Measurements from ENCODE around the gene SLC19A2. TPM values are rescaled to one million over a fixed set of nuclear protein-coding genes. Genes with fewer than 3 reads are reported as not detected.

Gene SLC19A2
- total RNA-seq, 2 donors from 2014 or later: 10.6 to 18.7 TPM

- H3K36me3 ChIP-seq: no peaks in the 10 kb centered on the region
- no peak overlapping the region for H3K27ac ChIP-seq
- DNase-seq (ENCODE audit: low spot score): no peak
- H3K9me3 ChIP-seq: no peaks in the 10 kb centered on the region
- TF ChIP-seq POLR2AphosphoS5 (IDR thresholded peaks at IDR 0.05): no peak
- no peak for TF ChIP-seq POLR2A (IDR thresholded peaks at IDR 0.05)
- TF ChIP-seq CTCF (IDR thresholded peaks at IDR 0.05): no peak
- H3K27me3 ChIP-seq (replicated peaks; ENCODE audit: insufficient read depth): no peaks in the 10 kb centered on the region
- no peaks in the 10 kb centered on the region for H3K4me1 ChIP-seq (replicated peaks)
- no peak overlapping the region for H3K4me3 ChIP-seq
- intact Hi-C loops (cut with DNase I): no loop called here
- 91% methylated on average over 2 of the region's 2 CpGs for WGBS
Measured at GRCh38 chr1:169414952-169415351, 70.8 kb downstream of the SLC19A2 start.

Small RNAs within 50 kb of the gene (small RNA-seq; reads per million reads assigned to genes)
- 0 reads per million in 2 donors for gene AL021068.2

Other genes starting within 250 kb of the SLC19A2 start
- 10 to 100 TPM; 10.3 to 16.3 TPM for gene NME7, start 118.1 kb downstream of the SLC19A2 start, total RNA-seq
- 10 to 100 TPM; 18.8 to 21.7 TPM for gene BLZF1, start 117.7 kb downstream of the SLC19A2 start, total RNA-seq
- 1 to 10 TPM in 1 of 2 donors, under 1 TPM in 1; 0.32 to 5.6 TPM for gene CCDC181, start 58.5 kb downstream of the SLC19A2 start, total RNA-seq
- 1 to 10 TPM; 1.1 to 8.4 TPM for gene F5, start 100.5 kb upstream of the SLC19A2 start, total RNA-seq
- gene SELP, start 144.2 kb upstream of the SLC19A2 start, total RNA-seq: 10 to 100 TPM in 1 of 2 donors, 1 to 10 TPM in 1; 9.1 to 10.8 TPM
- 1 to 10 TPM; 1.3 to 4.8 TPM for gene SELL, start 225.7 kb upstream of the SLC19A2 start, total RNA-seq
- gene SELE, start 248.1 kb upstream of the SLC19A2 start, total RNA-seq: 1 to 10 TPM; 1.7 to 3.0 TPM

All from prostate gland (tissue), 2 donors.